H9 (cell line): ENCODE data around the gene ZMAT5. TPM values are rescaled to one million over a fixed set of nuclear protein-coding genes. Genes with fewer than 3 reads are reported as not detected.

ENCODE experiments used
- DNase-seq: peaks from one replicate; pipeline ENCODE4 v3.0.0-alpha.2; 2017
- H2AFZ ChIP-seq: one replicate; pipeline ENCODE4 v1.6.1; 2013; ENCODE audit warnings: mild to moderate bottlenecking, low read length, control low read depth, moderate library complexity
- H2AK5ac ChIP-seq: 2 replicates; pipeline ENCODE4 v1.6.1; 2013; ENCODE audit warnings: low read length, control low read depth, mixed read lengths; ENCODE audit not compliant: insufficient read length
- H2BK120ac ChIP-seq: one replicate; pipeline ENCODE4 v1.6.1; 2013; ENCODE audit warnings: low read depth, mild to moderate bottlenecking, low read length, control low read depth, inconsistent platforms; ENCODE audit not compliant: poor library complexity, severe bottlenecking
- H2BK12ac ChIP-seq: 2 replicates; pipeline ENCODE4 v1.6.1; 2013; ENCODE audit warnings: low read length, control low read depth, mixed read lengths, low read depth; ENCODE audit not compliant: insufficient read length
- H2BK15ac ChIP-seq: 2 replicates; pipeline ENCODE4 v1.6.1; 2013; ENCODE audit warnings: low read depth, low read length, control low read depth
- H2BK20ac ChIP-seq: one replicate; pipeline ENCODE4 v1.6.1; 2013; ENCODE audit warnings: low read depth, mild to moderate bottlenecking, low read length, control low read depth, inconsistent platforms; ENCODE audit not compliant: poor library complexity, severe bottlenecking
- H2BK5ac ChIP-seq: 2 replicates; pipeline ENCODE4 v1.6.1; 2013; ENCODE audit warnings: low read length, control low read depth, mixed read lengths; ENCODE audit not compliant: insufficient read length
- H3K14ac ChIP-seq: 2 replicates; pipeline ENCODE4 v1.6.1; 2013; ENCODE audit warnings: low read length, control low read depth; ENCODE audit not compliant: insufficient read depth
- H3K18ac ChIP-seq: 2 replicates; pipeline ENCODE4 v1.6.1; 2013; ENCODE audit warnings: low read depth, mild to moderate bottlenecking, mixed read lengths, low read length, control low read depth; ENCODE audit not compliant: insufficient read length
- H3K23ac ChIP-seq: 2 replicates; pipeline ENCODE4 v1.6.1; 2013; ENCODE audit warnings: low read length, control low read depth, mixed read lengths, low read depth; ENCODE audit not compliant: insufficient read length
- H3K23me2 ChIP-seq: 2 replicates; pipeline ENCODE4 v1.6.1; 2013; ENCODE audit warnings: low read depth, mild to moderate bottlenecking, mixed read lengths, low read length, control low read depth; ENCODE audit not compliant: insufficient read length, poor library complexity, severe bottlenecking
- H3K27ac ChIP-seq: 2 replicates; pipeline ENCODE4 v1.5.1; 2013; ENCODE audit warnings: low read length, control low read depth, mixed read lengths, low read depth; ENCODE audit not compliant: insufficient read length
- H3K27me3 ChIP-seq: 2 replicates; pipeline ENCODE4 v1.6.1; 2013; ENCODE audit warnings: low read length, control low read depth, inconsistent platforms; ENCODE audit not compliant: insufficient read depth
- H3K4ac ChIP-seq: 2 replicates; pipeline ENCODE4 v1.6.1; 2013; ENCODE audit warnings: low read depth, mild to moderate bottlenecking, control low read depth, inconsistent platforms, low read length, moderate library complexity
- H3K4me1 ChIP-seq: 2 replicates; pipeline ENCODE4 v1.6.1; 2013; ENCODE audit warnings: low read length, control low read depth, inconsistent platforms; ENCODE audit not compliant: insufficient read depth
- H3K4me2 ChIP-seq: 2 replicates; pipeline ENCODE4 v1.6.1; 2013; ENCODE audit warnings: low read length, control low read depth, mixed read lengths; ENCODE audit not compliant: insufficient read length, insufficient read depth
- H3K56ac ChIP-seq: 2 replicates; pipeline ENCODE4 v1.6.1; 2013; ENCODE audit warnings: low read depth, mild to moderate bottlenecking, mixed read lengths, low read length, control low read depth; ENCODE audit not compliant: insufficient read length
- H3K79me1 ChIP-seq: 2 replicates; pipeline ENCODE4 v1.6.1; 2013; ENCODE audit warnings: low read depth, mild to moderate bottlenecking, moderate library complexity, low read length, control low read depth, inconsistent platforms; ENCODE audit not compliant: insufficient read depth, poor library complexity, severe bottlenecking
- H3K79me2 ChIP-seq: 2 replicates; pipeline ENCODE4 v1.6.1; 2013; ENCODE audit warnings: low read length, control low read depth, inconsistent platforms; ENCODE audit not compliant: insufficient read depth
- H3K9ac ChIP-seq: 2 replicates; pipeline ENCODE4 v1.6.1; 2013; ENCODE audit warnings: low read length, control low read depth, mixed read lengths; ENCODE audit not compliant: insufficient read length; ENCODE audit errors: extremely low read depth
- H3K9me3 ChIP-seq: one replicate; pipeline ENCODE4 v1.6.1; 2013; ENCODE audit warnings: low read depth, low read length, inconsistent platforms; ENCODE audit not compliant: control insufficient read depth
- H3T11ph ChIP-seq: one replicate; pipeline ENCODE4 v1.6.1; 2013; ENCODE audit warnings: mild to moderate bottlenecking, low read length, control low read depth, inconsistent platforms
- H4K20me1 ChIP-seq: one replicate; pipeline ENCODE4 v1.6.1; 2013; ENCODE audit not compliant: control insufficient read depth, insufficient read length, insufficient read depth
- H4K5ac ChIP-seq: 2 replicates; pipeline ENCODE4 v1.6.1; 2013; ENCODE audit warnings: low read depth, mild to moderate bottlenecking, mixed read lengths, low read length, control low read depth; ENCODE audit not compliant: insufficient read length
- H4K8ac ChIP-seq: replicated peaks from 2 replicates; pipeline ENCODE4 v1.6.1; 2013; ENCODE audit warnings: low read length, control low read depth, mixed read lengths, low read depth; ENCODE audit not compliant: insufficient read length
- H4K91ac ChIP-seq: 2 replicates; pipeline ENCODE4 v1.6.1; 2013; ENCODE audit warnings: low read depth, mild to moderate bottlenecking, moderate library complexity, mixed read lengths, low read length, control low read depth; ENCODE audit not compliant: insufficient read length
- H3K27ac Mint-ChIP-seq, 3 experiments: 2 replicates in 2 of 3; 3 replicates in 1 of 3; pipeline ENCODE4 v1.8.0; 2020 to 2021; ENCODE audit warnings: mixed read lengths in 3 of 3, mild to moderate bottlenecking in 1 of 3, moderate library complexity in 1 of 3
- H3K27me3 Mint-ChIP-seq: 2 replicates; pipeline ENCODE4 v1.8.0; 2021; ENCODE audit warnings: low read depth, mild to moderate bottlenecking, moderate library complexity, mixed read lengths
- H3K36me3 Mint-ChIP-seq, 3 experiments: 2 replicates in 2 of 3; 3 replicates in 1 of 3; pipeline ENCODE4 v1.8.0; 2020 to 2021; ENCODE audit warnings: low read depth in 3 of 3, mixed read lengths in 3 of 3; ENCODE audit not compliant: insufficient read depth in 1 of 3
- H3K4me1 Mint-ChIP-seq, 2 experiments: 2 replicates each; pipeline ENCODE4 v1.8.0; 2020; ENCODE audit warnings: mixed read lengths in 2 of 2
- H3K4me3 Mint-ChIP-seq, 2 experiments: 2 replicates in 1 of 2; 3 replicates in 1 of 2; pipeline ENCODE4 v1.8.0; 2020 to 2021; ENCODE audit warnings: mild to moderate bottlenecking in 2 of 2, mixed read lengths in 2 of 2, moderate library complexity in 1 of 2
- H3K9me3 Mint-ChIP-seq, 2 experiments: 2 replicates in 1 of 2; 3 replicates in 1 of 2; pipeline ENCODE4 v1.8.0; 2020; ENCODE audit warnings: mild to moderate bottlenecking in 2 of 2, mixed read lengths in 2 of 2, moderate library complexity in 1 of 2
- WGBS: extraction: QIAGEN DNeasy Blood & Tissue Kit; methylation state at CpG from one replicate; pipeline ENCODE4 v1.1.7; 2013; ENCODE audit warnings: missing lambda C conversion rate, low lambda C conversion rate, mixed read lengths; ENCODE audit not compliant: insufficient read length; ENCODE audit errors: extremely low coverage; 5-methylcytosine and 5-hydroxymethylcytosine counted together
- total RNA-seq: library from RNA; stranded (reverse); gene quantifications from 2 replicates; pipeline ENCODE4 v1.2.1, GENCODE V29; 2021
- TF ChIP-seq, protein P1 (sequence below): fragments of 200-600 bp; sonication (generic); conservative IDR thresholded peaks from 3 replicates; pipeline ENCODE4 v1.8.0; 2021; ENCODE audit warnings: antibody characterized with exemption, mild to moderate bottlenecking

The ZMAT5 gene
- total RNA-seq, 1 experiment from 2014 or later = 13.9 TPM

DNA sequence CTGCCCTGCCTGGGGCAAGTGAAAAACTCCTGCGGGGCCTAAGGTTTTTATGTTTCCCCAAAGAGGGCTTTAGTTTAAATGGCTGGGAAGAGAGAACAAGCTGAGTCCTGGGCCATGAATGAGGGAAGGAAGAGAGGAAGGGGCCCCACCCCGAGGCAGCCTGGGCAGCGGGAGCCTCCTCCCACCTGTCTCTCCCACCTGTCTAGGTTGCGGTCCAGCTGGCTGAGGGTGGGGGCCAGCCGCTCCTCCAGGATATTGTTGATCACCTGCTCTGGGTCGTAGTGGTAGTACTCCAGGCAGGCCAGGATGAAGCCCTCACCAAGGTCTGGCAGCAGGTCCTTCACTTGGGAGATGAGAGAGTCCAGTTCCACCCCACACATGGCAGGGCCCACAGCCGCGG, 35.0 kb upstream of the ZMAT5 start:
- H2AK5ac ChIP-seq = no peak overlapping the region
- H2BK12ac ChIP-seq = no peak overlapping the region
- DNase-seq = no peak
- no peak overlapping the region for H2BK20ac ChIP-seq
- H4K8ac ChIP-seq = no peak overlapping the region
- Mint-ChIP-seq H3K27ac (peak overlapping the region in 2 of 3 experiments; percentile 15 to 80; a peak in 1 of 7 replicates), H3K27me3 (no peaks in the 10 kb centered on the region), H3K4me1 (peaks cover 6 to 16% of the 10 kb centered on the region in 2 experiments), H3K4me3 (no peak overlapping the region), H3K36me3 (peaks cover 14 to 68% (median 16%) of the 10 kb centered on the region in 3 experiments; a peak in 6 of 7 replicates), H3K9me3 (no peaks in the 10 kb centered on the region)
- H3K56ac ChIP-seq = no peak overlapping the region
- TF ChIP-seq, protein P1, sequence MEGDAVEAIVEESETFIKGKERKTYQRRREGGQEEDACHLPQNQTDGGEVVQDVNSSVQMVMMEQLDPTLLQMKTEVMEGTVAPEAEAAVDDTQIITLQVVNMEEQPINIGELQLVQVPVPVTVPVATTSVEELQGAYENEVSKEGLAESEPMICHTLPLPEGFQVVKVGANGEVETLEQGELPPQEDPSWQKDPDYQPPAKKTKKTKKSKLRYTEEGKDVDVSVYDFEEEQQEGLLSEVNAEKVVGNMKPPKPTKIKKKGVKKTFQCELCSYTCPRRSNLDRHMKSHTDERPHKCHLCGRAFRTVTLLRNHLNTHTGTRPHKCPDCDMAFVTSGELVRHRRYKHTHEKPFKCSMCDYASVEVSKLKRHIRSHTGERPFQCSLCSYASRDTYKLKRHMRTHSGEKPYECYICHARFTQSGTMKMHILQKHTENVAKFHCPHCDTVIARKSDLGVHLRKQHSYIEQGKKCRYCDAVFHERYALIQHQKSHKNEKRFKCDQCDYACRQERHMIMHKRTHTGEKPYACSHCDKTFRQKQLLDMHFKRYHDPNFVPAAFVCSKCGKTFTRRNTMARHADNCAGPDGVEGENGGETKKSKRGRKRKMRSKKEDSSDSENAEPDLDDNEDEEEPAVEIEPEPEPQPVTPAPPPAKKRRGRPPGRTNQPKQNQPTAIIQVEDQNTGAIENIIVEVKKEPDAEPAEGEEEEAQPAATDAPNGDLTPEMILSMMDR = no peak
- no peak overlapping the region for H3K27ac ChIP-seq
- H4K5ac ChIP-seq = no peak overlapping the region
- H2BK5ac ChIP-seq = no peak overlapping the region
- no peak overlapping the region for H4K91ac ChIP-seq
- WGBS = no CpG with 5 or more reads among the region's 8 CpGs
- H3K79me1 ChIP-seq = no peaks in the 10 kb centered on the region
- no peak overlapping the region for H3K9ac ChIP-seq
- no peak overlapping the region for H3K4me2 ChIP-seq
- H2BK120ac ChIP-seq = no peak overlapping the region
- H3K4ac ChIP-seq = no peak overlapping the region
- H3K79me2 ChIP-seq = no peaks in the 10 kb centered on the region
- no peaks in the 10 kb centered on the region for H4K20me1 ChIP-seq
- H2BK15ac ChIP-seq = no peak overlapping the region
- H3T11ph ChIP-seq = no peak overlapping the region
- H3K9me3 ChIP-seq = no peaks in the 10 kb centered on the region
- no peaks in the 10 kb centered on the region for H3K27me3 ChIP-seq
- H2AFZ ChIP-seq = no peak overlapping the region
- no peak overlapping the region for H3K18ac ChIP-seq
- no peak overlapping the region for H3K14ac ChIP-seq
- H3K23ac ChIP-seq = no peak overlapping the region
- H3K4me1 ChIP-seq = no peaks in the 10 kb centered on the region
- no peaks in the 10 kb centered on the region for H3K23me2 ChIP-seq
